Panc1 (cell line): Measurements from ENCODE around the gene PIGH. TPM values are rescaled to one million over a fixed set of nuclear protein-coding genes. Genes with fewer than 3 reads are reported as not detected.
"Not testable (repeated sequence)": the region's sequence is repeated elsewhere in the genome, so short reads cannot be mapped to it uniquely, and the experiment has no call there.

Experiments used
- ATAC-seq: fragments of 200-7000 bp; cut with Tn5 transposase; 2 replicates; pipeline ENCODE4 v1.9.1; 2020; ENCODE audit warnings: mild to moderate bottlenecking, moderate library complexity
- BruUV-seq: library from RNA; stranded (reverse); fragments of 400-500 nt; replicated peaks from 2 replicates; lab custom pipeline; 2021; lab: Mats Ljungman, UMichigan
- CTCF ChIA-PET: fragments of 300-600 bp; sonication (Branson Sonifier 250); formaldehyde crosslinking; loops from one replicate; lab custom pipeline; 2022; ENCODE audit warnings: antibody characterized with exemption; lab: Charles Lee
- POLR2A ChIA-PET: fragments of 300-600 bp; sonication (Branson Sonifier 250); formaldehyde crosslinking; loops from one replicate; lab custom pipeline; 2022; ENCODE audit warnings: antibody characterized with exemption; lab: Charles Lee
- DNase-seq: peaks from one replicate; pipeline ENCODE4 v3.0.0-alpha.2; 2010; ENCODE audit warnings: low read depth, low spot score
- H3K27ac ChIP-seq: 2 replicates; pipeline ENCODE4 v1.5.1; 2011; ENCODE audit warnings: mild to moderate bottlenecking, low read length, inconsistent platforms
- H3K27me3 ChIP-seq: fragments of 200-500 bp; sonication (Bioruptor generic); 2 replicates; pipeline ENCODE4 v1.6.0; 2014; ENCODE audit warnings: low read length, inconsistent platforms; ENCODE audit not compliant: control insufficient read depth, insufficient read depth
- H3K36me3 ChIP-seq: fragments of 200-500 bp; sonication (Bioruptor generic); 2 replicates; pipeline ENCODE4 v1.5.1; 2014; ENCODE audit warnings: inconsistent platforms, mild to moderate bottlenecking, low read length, moderate library complexity; ENCODE audit not compliant: control insufficient read depth, insufficient read depth
- H3K4me1 ChIP-seq: 2 replicates; pipeline ENCODE4 v1.5.1; 2011; ENCODE audit warnings: inconsistent platforms, mild to moderate bottlenecking, low read length, moderate library complexity; ENCODE audit not compliant: control insufficient read depth, insufficient read depth
- H3K4me3 ChIP-seq, 2 experiments: 2 replicates each; pipeline ENCODE4 v1.5.1; 2011 to 2012; ENCODE audit warnings: low read depth in 2 of 2, low read length in 2 of 2, mild to moderate bottlenecking in 2 of 2, inconsistent platforms in 1 of 2, moderate library complexity in 1 of 2
- H3K9me3 ChIP-seq: fragments of 200-500 bp; sonication (Bioruptor generic); 2 replicates; pipeline ENCODE4 v1.5.1; 2014; ENCODE audit warnings: low read depth, mild to moderate bottlenecking, inconsistent platforms, low read length, moderate library complexity; ENCODE audit not compliant: control insufficient read depth, insufficient read depth
- CTCF ChIP-seq: fragments of 450-650 bp; IDR thresholded peaks from 2 replicates; pipeline ENCODE4 v1.5.1; 2017; ENCODE audit warnings: mild to moderate bottlenecking
- POLR2AphosphoS5 ChIP-seq: IDR thresholded peaks from 2 replicates; pipeline ENCODE4 v1.6.1; 2012; ENCODE audit warnings: mild to moderate bottlenecking, low read depth, low read length, moderate library complexity
- REST ChIP-seq, 2 experiments: IDR thresholded peaks; 2 replicates each; pipeline ENCODE4 v1.6.1; 2011 to 2012; ENCODE audit warnings: low read depth in 2 of 2, control low read depth in 1 of 2, low read length in 1 of 2, mild to moderate bottlenecking in 1 of 2, moderate library complexity in 1 of 2; ENCODE audit not compliant: insufficient read depth in 1 of 2
- SIN3A ChIP-seq: IDR thresholded peaks from 2 replicates; pipeline ENCODE4 v1.6.1; 2012; ENCODE audit warnings: low read depth, mild to moderate bottlenecking, low read length, moderate library complexity, borderline replicate concordance; ENCODE audit not compliant: insufficient read depth
- TCF7L2 ChIP-seq: IDR thresholded peaks from 2 replicates; pipeline ENCODE4 v1.6.1; 2011; ENCODE audit warnings: mild to moderate bottlenecking, low read depth, low read length, inconsistent platforms
- in situ Hi-C: cut with HindIII; loops from 2 replicates; pipeline ENCODE4 v1.10.0; 2016; ENCODE audit warnings: low sequenced_read_pairs, low pct_unique_long_range_greater_than_20kb
- intact Hi-C: fragments of 100-400 bp; cut with micrococcal nuclease; formaldehyde crosslinking; loops from one replicate; pipeline ENCODE4 v1.10.0; 2022; ENCODE audit not compliant: unreplicated experiment
- total RNA-seq: library from RNA; stranded (reverse); gene quantifications from one replicate; pipeline ENCODE4 v1.2.1, GENCODE V29; 2021; ENCODE audit not compliant: unreplicated experiment

Gene PIGH
- total RNA-seq, 1 experiment from 2014 or later, result 13.3 TPM

- no peaks in the 10 kb centered on the region for H3K9me3 ChIP-seq
- no peaks in the 10 kb centered on the region for H3K4me1 ChIP-seq
- H3K36me3 ChIP-seq, result peaks cover 2% of the 10 kb centered on the region; the same call in 1 of the 2 replicates
- ATAC-seq (no peak), DNase-seq (no peak)
- H3K27me3 ChIP-seq, result no peaks in the 10 kb centered on the region
- H3K4me3 ChIP-seq, result no peak overlapping the region
- intact Hi-C loops, result no loop called here
- ChIA-PET CTCF (no interaction called here), POLR2A (no interaction called here)
- TF ChIP-seq REST (IDR thresholded peaks at IDR 0.05; ENCODE audit: insufficient read depth in 1 of 2, low read depth in 2 of 2, low read length in 1 of 2) (no peak), CTCF (no peak), TCF7L2 (no peak), SIN3A (no peak), POLR2AphosphoS5 (no peak)
- no TSS peak for BruUV-seq
- no peak overlapping the region for H3K27ac ChIP-seq
- in situ Hi-C loops, result no loop called here
These were observed 4.7 kb downstream of the PIGH start for GRCh38 chr14:67595392-67595791.

GRCh38 chr14:67593650-67594049, 6.4 kb downstream of the PIGH start:
- not testable (repeated sequence) for BruUV-seq

GRCh38 chr14:67589204-67589770, 10.8 kb downstream of the PIGH start:
- Histone ChIP-seq H3K4me1 (no peaks in the 10 kb centered on the region), H3K27me3 (no peaks in the 10 kb centered on the region), H3K36me3 (0 out of 2 replicates have a peak, but pooled peaks cover 2% of the 10 kb centered on the region), H3K4me3 (no peak overlapping the region), H3K9me3 (no peaks in the 10 kb centered on the region), H3K27ac (no peak overlapping the region)
- intact Hi-C loops (loop anchor here (10.0 kb wide), 1 partner anchor 76 kb away; no protein-coding TSS in a partner anchor), in situ Hi-C loops (no loop called here)
- DNase-seq, result no peak
- no TSS peak for BruUV-seq
- TF ChIP-seq POLR2AphosphoS5, result no peak
- no peak for TF ChIP-seq SIN3A
- TF ChIP-seq TCF7L2, result no peak
- no peak for TF ChIP-seq REST (IDR thresholded peaks at IDR 0.05; ENCODE audit: insufficient read depth in 1 of 2, low read depth in 2 of 2, low read length in 1 of 2)
- no peak for TF ChIP-seq CTCF
- ATAC-seq, result no peak
- CTCF ChIA-PET, result no interaction called here
- POLR2A ChIA-PET, result no interaction called here

More at GRCh38 chr14:67593650-67594049, 6.4 kb downstream of the PIGH start:
- H3K4me3 ChIP-seq, in situ Hi-C loops, H3K36me3 ChIP-seq, H3K27ac ChIP-seq, POLR2A ChIA-PET, H3K9me3 ChIP-seq, CTCF ChIA-PET, ATAC-seq, DNase-seq, intact Hi-C loops, H3K4me1 ChIP-seq, H3K27me3 ChIP-seq: not testable (repeated sequence)
